ENCODE measurements around the gene CCDC93. TPM values are rescaled to one million over a fixed set of nuclear protein-coding genes. Genes with fewer than 3 reads are reported as not detected.
"Not testable (repeated sequence)": the region's sequence is repeated elsewhere in the genome, so short reads cannot be mapped to it uniquely, and the experiment has no call there.

Gene CCDC93
- total RNA-seq, 1 donor = 30.5 TPM

- DNase-seq (ENCODE audit: low read depth) = no peak
- TF ChIP-seq CTCF (IDR thresholded peaks at IDR 0.05; ENCODE audit: insufficient read depth, low read length) = no peak
- H3K4me3 ChIP-seq (ENCODE audit: low read depth, low read length) = no peak overlapping the region
Measured at GRCh38 chr2:117933884-117934354, 80.0 kb downstream of the CCDC93 start.

- TF ChIP-seq CTCF (IDR thresholded peaks at IDR 0.05; ENCODE audit: insufficient read depth, low read length) = no peak
- no peak overlapping the region for H3K4me3 ChIP-seq (ENCODE audit: low read depth, low read length)
- DNase-seq (ENCODE audit: low read depth) = no peak
Measured at GRCh38 chr2:117931978-117932377, 81.9 kb downstream of the CCDC93 start.

- no peak overlapping the region for H3K4me3 ChIP-seq (ENCODE audit: low read depth, low read length)
- no peak for TF ChIP-seq CTCF (IDR thresholded peaks at IDR 0.05; ENCODE audit: insufficient read depth, low read length)
- DNase-seq (ENCODE audit: low read depth) = no peak
Measured at GRCh38 chr2:117931266-117931665, 82.6 kb downstream of the CCDC93 start.

GRCh38 chr2:117930775-117931174 is 83.1 kb downstream of the CCDC93 start:
- DNase-seq (ENCODE audit: low read depth) = no peak
- no peak overlapping the region for H3K4me3 ChIP-seq (ENCODE audit: low read depth, low read length)
- TF ChIP-seq CTCF (IDR thresholded peaks at IDR 0.05; ENCODE audit: insufficient read depth, low read length) = no peak

GRCh38 chr2:117923471-117923870 is 90.4 kb downstream of the CCDC93 start:
- H3K4me3 ChIP-seq (ENCODE audit: low read depth, low read length); DNase-seq (ENCODE audit: low read depth): not testable (repeated sequence)

GRCh38 chr2:117921520-117921919 is 92.3 kb downstream of the CCDC93 start:
- H3K4me3 ChIP-seq (ENCODE audit: low read depth, low read length) = no peak overlapping the region
- no peak for TF ChIP-seq CTCF (IDR thresholded peaks at IDR 0.05; ENCODE audit: insufficient read depth, low read length)
- DNase-seq (ENCODE audit: low read depth) = no peak

- no peak for DNase-seq (ENCODE audit: low read depth)
- TF ChIP-seq CTCF (IDR thresholded peaks at IDR 0.05; ENCODE audit: insufficient read depth, low read length) = no peak
- H3K4me3 ChIP-seq (ENCODE audit: low read depth, low read length) = no peak overlapping the region
Measured at GRCh38 chr2:117918608-117919007, 95.3 kb downstream of the CCDC93 start.

All from fibroblast of the aortic adventitia (primary cell).